DOHH2 (cell line): ENCODE measurements around the gene MLLT10.

ENCODE experiments used
- H3F3A ChIP-seq: fragments of 200-600 bp; sonication (generic), shearing (Covaris generic); 2 replicates; pipeline ENCODE4 v1.6.0; 2016; ENCODE audit warnings: antibody characterized with exemption, mild to moderate bottlenecking; ENCODE audit not compliant: control insufficient read depth, insufficient read depth
- H3K27ac ChIP-seq: fragments of 200-600 bp; sonication (generic); 2 replicates; pipeline ENCODE4 v1.5.1; 2014; ENCODE audit warnings: low read depth, mild to moderate bottlenecking, low read length, moderate library complexity
- H3K27me3 ChIP-seq: fragments of 200-600 bp; sonication (generic); 2 replicates; pipeline ENCODE4 v1.6.1; 2014; ENCODE audit warnings: mild to moderate bottlenecking, low read length, mixed read lengths; ENCODE audit not compliant: control insufficient read depth
- H3K36me3 ChIP-seq: fragments of 200-600 bp; sonication (generic); 2 replicates; pipeline ENCODE4 v1.6.1; 2014; ENCODE audit warnings: mild to moderate bottlenecking, low read length, moderate library complexity, mixed read lengths; ENCODE audit not compliant: control insufficient read depth
- H3K4me1 ChIP-seq: fragments of 200-600 bp; sonication (generic); 2 replicates; pipeline ENCODE4 v1.6.1; 2014; ENCODE audit warnings: mild to moderate bottlenecking, low read length, mixed read lengths; ENCODE audit not compliant: control insufficient read depth
- H3K4me2 ChIP-seq: fragments of 200-600 bp; sonication (generic); 2 replicates; pipeline ENCODE4 v1.6.0; 2014; ENCODE audit warnings: mild to moderate bottlenecking, low read length, moderate library complexity
- H3K4me3 ChIP-seq: fragments of 200-600 bp; sonication (generic); 2 replicates; pipeline ENCODE4 v1.5.1; 2014; ENCODE audit warnings: mild to moderate bottlenecking, low read length, mixed read lengths
- H3K79me2 ChIP-seq: fragments of 200-600 bp; sonication (generic); 2 replicates; pipeline ENCODE4 v1.6.1; 2014; ENCODE audit warnings: mild to moderate bottlenecking, low read length, mixed read lengths; ENCODE audit not compliant: control insufficient read depth
- H3K9me2 ChIP-seq: fragments of 200-600 bp; sonication (generic); replicated peaks from 2 replicates; pipeline ENCODE4 v1.6.1; 2014; ENCODE audit warnings: mild to moderate bottlenecking, low read length, mixed read lengths; ENCODE audit not compliant: control insufficient read depth
- H3K9me3 ChIP-seq: fragments of 200-600 bp; sonication (generic); 2 replicates; pipeline ENCODE4 v1.6.1; 2014; ENCODE audit warnings: antibody characterized with exemption, low read length, mixed read lengths; ENCODE audit not compliant: control insufficient read depth, insufficient read depth
- H4K20me1 ChIP-seq: fragments of 200-600 bp; sonication (generic); 2 replicates; pipeline ENCODE4 v1.6.0; 2014; ENCODE audit warnings: low read depth, mild to moderate bottlenecking, antibody characterized with exemption, low read length, moderate library complexity; ENCODE audit not compliant: control insufficient read depth, insufficient read depth
- EZH2phosphoT487 ChIP-seq: fragments of 200-600 bp; sonication (generic); IDR thresholded peaks from 2 replicates; pipeline ENCODE4 v1.6.1; 2017; ENCODE audit warnings: borderline replicate concordance, mild to moderate bottlenecking, antibody characterized with exemption, low read length, moderate library complexity, mixed read lengths
- TF ChIP-seq, protein P1 (sequence below): fragments of 200-600 bp; sonication (generic); IDR thresholded peaks from one replicate; pipeline ENCODE4 v1.5.1; 2014; ENCODE audit warnings: antibody characterized with exemption, mild to moderate bottlenecking, low read depth, low read length; ENCODE audit not compliant: poor library complexity, severe bottlenecking

The MLLT10 gene

DNA sequence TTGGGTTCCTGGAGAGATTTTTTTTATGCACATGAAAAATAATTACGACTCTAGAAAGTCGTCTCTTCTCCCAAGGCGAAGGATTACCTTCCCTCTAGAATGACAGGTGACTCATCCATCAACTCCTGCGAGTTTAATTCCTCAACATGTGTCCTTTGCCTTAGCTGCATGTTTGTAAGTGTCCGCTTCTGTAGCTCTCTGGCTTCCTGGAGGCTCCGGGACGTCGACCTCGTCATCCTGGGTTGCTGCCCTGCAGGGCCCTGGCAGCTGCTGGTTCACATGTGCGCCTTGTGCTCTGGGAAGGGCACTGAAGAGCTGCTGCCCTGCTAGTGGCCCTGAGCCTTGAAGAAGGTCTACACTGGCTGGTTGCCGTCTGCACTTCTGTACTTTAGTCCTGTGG is 210.2 kb downstream of the MLLT10 start:
- no peak overlapping the region for H3K27ac ChIP-seq
- H3K36me3 ChIP-seq = peaks cover 49% of the 10 kb centered on the region
- H3K9me3 ChIP-seq = no peaks in the 10 kb centered on the region
- no peak overlapping the region for H3K4me2 ChIP-seq
- no peaks in the 10 kb centered on the region for H3K9me2 ChIP-seq
- no peaks in the 10 kb centered on the region; the same call in 1 of the 2 replicates for H3F3A ChIP-seq
- H3K79me2 ChIP-seq = no peaks in the 10 kb centered on the region
- H3K4me1 ChIP-seq = no peaks in the 10 kb centered on the region
- no peaks in the 10 kb centered on the region for H4K20me1 ChIP-seq
- no peaks in the 10 kb centered on the region for H3K27me3 ChIP-seq
- H3K4me3 ChIP-seq = no peak overlapping the region
- TF ChIP-seq, protein P1, sequence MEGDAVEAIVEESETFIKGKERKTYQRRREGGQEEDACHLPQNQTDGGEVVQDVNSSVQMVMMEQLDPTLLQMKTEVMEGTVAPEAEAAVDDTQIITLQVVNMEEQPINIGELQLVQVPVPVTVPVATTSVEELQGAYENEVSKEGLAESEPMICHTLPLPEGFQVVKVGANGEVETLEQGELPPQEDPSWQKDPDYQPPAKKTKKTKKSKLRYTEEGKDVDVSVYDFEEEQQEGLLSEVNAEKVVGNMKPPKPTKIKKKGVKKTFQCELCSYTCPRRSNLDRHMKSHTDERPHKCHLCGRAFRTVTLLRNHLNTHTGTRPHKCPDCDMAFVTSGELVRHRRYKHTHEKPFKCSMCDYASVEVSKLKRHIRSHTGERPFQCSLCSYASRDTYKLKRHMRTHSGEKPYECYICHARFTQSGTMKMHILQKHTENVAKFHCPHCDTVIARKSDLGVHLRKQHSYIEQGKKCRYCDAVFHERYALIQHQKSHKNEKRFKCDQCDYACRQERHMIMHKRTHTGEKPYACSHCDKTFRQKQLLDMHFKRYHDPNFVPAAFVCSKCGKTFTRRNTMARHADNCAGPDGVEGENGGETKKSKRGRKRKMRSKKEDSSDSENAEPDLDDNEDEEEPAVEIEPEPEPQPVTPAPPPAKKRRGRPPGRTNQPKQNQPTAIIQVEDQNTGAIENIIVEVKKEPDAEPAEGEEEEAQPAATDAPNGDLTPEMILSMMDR = no peak
- no peak for TF ChIP-seq EZH2phosphoT487

DNA sequence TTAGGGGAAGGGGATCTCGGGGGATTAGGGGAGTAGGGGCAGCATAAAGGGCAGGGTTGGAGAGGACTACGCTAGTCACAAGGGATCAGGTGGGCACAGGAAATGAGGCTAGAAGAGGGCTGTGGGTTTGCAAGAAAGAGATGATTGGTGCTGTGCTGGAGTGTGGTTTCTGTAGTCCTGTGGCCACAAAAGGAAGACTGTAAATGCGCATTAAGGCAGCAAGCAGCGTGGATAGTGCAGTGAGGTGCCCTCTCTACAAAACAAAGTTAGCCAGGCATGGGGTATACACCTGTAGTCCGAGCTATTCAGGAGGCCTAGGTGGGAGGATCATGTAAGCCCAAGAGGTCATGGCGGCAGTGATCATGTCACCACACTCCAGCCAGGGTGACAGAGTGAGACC is 212.1 kb downstream of the MLLT10 start:
- no peaks in the 10 kb centered on the region for H4K20me1 ChIP-seq
- peaks cover 30% of the 10 kb centered on the region for H3K36me3 ChIP-seq
- no peak for TF ChIP-seq EZH2phosphoT487
- TF ChIP-seq, protein P1 = no peak
- H3K9me2 ChIP-seq = no peaks in the 10 kb centered on the region
- H3K4me3 ChIP-seq = no peak overlapping the region
- H3K27ac ChIP-seq = no peak overlapping the region
- H3K4me1 ChIP-seq = no peaks in the 10 kb centered on the region
- no peaks in the 10 kb centered on the region for H3K9me3 ChIP-seq
- H3F3A ChIP-seq = no peaks in the 10 kb centered on the region; the same call in 1 of the 2 replicates
- no peaks in the 10 kb centered on the region for H3K79me2 ChIP-seq
- H3K27me3 ChIP-seq = no peaks in the 10 kb centered on the region
- no peak overlapping the region for H3K4me2 ChIP-seq

DNA sequence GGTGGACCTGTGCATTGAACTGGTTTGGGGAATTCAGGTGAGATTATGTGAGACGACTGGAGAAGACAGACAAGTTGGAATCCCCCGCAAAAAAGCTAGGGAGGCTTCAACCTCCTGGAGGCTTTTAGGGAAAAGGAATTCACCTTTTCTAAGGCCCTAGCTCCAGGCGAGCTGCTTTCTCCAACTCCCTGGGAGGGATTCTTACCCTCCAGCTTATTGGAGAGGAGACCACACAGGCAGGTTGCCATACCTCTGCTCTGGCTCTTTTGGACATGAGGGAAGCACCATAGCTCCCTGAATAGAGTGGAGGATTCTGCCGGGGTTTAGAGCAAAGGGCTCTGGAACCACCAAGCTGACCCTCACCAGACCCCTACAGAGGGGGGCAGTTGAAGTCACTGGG is 213.8 kb downstream of the MLLT10 start:
- no peak overlapping the region for H3K27ac ChIP-seq
- H3K4me2 ChIP-seq = no peak overlapping the region
- no peaks in the 10 kb centered on the region; the same call in 1 of the 2 replicates for H3F3A ChIP-seq
- no peaks in the 10 kb centered on the region for H3K9me2 ChIP-seq
- H3K36me3 ChIP-seq = peaks cover 13% of the 10 kb centered on the region
- no peak for TF ChIP-seq EZH2phosphoT487
- TF ChIP-seq, protein P1 = no peak
- H3K4me1 ChIP-seq = no peaks in the 10 kb centered on the region
- H4K20me1 ChIP-seq = no peaks in the 10 kb centered on the region
- H3K4me3 ChIP-seq = no peak overlapping the region
- H3K9me3 ChIP-seq = no peaks in the 10 kb centered on the region
- H3K79me2 ChIP-seq = no peaks in the 10 kb centered on the region
- H3K27me3 ChIP-seq = no peaks in the 10 kb centered on the region
